Right lobe of liver (tissue), 4 donors: Measurements from ENCODE around the gene AREL1.

ENCODE experiments used
- POLR2A ChIP-seq: fragments of 450-650 bp; IDR thresholded peaks from one replicate; pipeline ENCODE4 v1.6.1; 2017; ENCODE audit warnings: antibody characterized with exemption, mild to moderate bottlenecking
- TF ChIP-seq, protein P1 (sequence below), 4 donors: fragments of 200-600 bp in 3 of 4; fragments of 450-650 bp in 1 of 4; IDR thresholded peaks; one replicate each; pipeline versions ENCODE4 v1.5.1 to v1.8.0; 2016 to 2022; ENCODE audit warnings: antibody characterized with exemption in 4 of 4, mild to moderate bottlenecking in 2 of 4
- donor health status: DM: no; HTN: no; CAD: no.
- donor health status: DM: no; HTN: no; CAD: no.
- donor health status: DM: no; HTN: yes; CAD: no.

- TF ChIP-seq, protein P1, sequence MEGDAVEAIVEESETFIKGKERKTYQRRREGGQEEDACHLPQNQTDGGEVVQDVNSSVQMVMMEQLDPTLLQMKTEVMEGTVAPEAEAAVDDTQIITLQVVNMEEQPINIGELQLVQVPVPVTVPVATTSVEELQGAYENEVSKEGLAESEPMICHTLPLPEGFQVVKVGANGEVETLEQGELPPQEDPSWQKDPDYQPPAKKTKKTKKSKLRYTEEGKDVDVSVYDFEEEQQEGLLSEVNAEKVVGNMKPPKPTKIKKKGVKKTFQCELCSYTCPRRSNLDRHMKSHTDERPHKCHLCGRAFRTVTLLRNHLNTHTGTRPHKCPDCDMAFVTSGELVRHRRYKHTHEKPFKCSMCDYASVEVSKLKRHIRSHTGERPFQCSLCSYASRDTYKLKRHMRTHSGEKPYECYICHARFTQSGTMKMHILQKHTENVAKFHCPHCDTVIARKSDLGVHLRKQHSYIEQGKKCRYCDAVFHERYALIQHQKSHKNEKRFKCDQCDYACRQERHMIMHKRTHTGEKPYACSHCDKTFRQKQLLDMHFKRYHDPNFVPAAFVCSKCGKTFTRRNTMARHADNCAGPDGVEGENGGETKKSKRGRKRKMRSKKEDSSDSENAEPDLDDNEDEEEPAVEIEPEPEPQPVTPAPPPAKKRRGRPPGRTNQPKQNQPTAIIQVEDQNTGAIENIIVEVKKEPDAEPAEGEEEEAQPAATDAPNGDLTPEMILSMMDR (IDR thresholded peaks at IDR 0.05): no peak
- no peak for TF ChIP-seq POLR2A
These were observed 22.2 kb upstream of the AREL1 start for GRCh38 chr14:74735125-74735524.
